NB4 (cell line): Measurements from ENCODE around the gene KCTD5.
"Not testable (repeated sequence)": the region's sequence is repeated elsewhere in the genome, so short reads cannot be mapped to it uniquely, and the experiment has no call there.

Experiments
- DNase-seq: peaks from one replicate; pipeline ENCODE4 v3.0.0; 2010; ENCODE audit warnings: low read depth
- H3K4me3 ChIP-seq: one replicate; pipeline ENCODE4 v1.5.1; 2011; ENCODE audit warnings: mild to moderate bottlenecking, low read depth, low read length, moderate library complexity
- CTCF ChIP-seq: IDR thresholded peaks from one replicate; pipeline ENCODE4 v1.5.1; 2012; ENCODE audit warnings: low read depth, low read length
- MAX ChIP-seq: IDR thresholded peaks from 2 replicates; pipeline ENCODE4 v1.6.1; 2011; ENCODE audit warnings: low read depth, low read length
- MYC ChIP-seq: IDR thresholded peaks from 2 replicates; pipeline ENCODE4 v1.6.1; 2011; ENCODE audit warnings: low read depth, low read length
- POLR2A ChIP-seq: IDR thresholded peaks from 2 replicates; pipeline ENCODE4 v1.6.1; 2011; ENCODE audit warnings: mild to moderate bottlenecking; ENCODE audit not compliant: insufficient read length; ENCODE audit errors: extremely low read depth

KCTD5 gene

GRCh38 chr16:2686912-2687507, 4.7 kb downstream of the KCTD5 start:
- no peak overlapping the region for H3K4me3 ChIP-seq
- TF ChIP-seq CTCF (no peak), MAX (peak; percentile 25; the same call in 1 of the 2 replicates)
- peak; percentile 88 for DNase-seq

GRCh38 chr16:2687531-2688308, 5.4 kb downstream of the KCTD5 start:
- TF ChIP-seq MAX (no peak), MYC (no peak), POLR2A (no peak), CTCF (no peak)
- H3K4me3 ChIP-seq: no peak overlapping the region
- no peak for DNase-seq

GRCh38 chr16:2689422-2689821, 7.1 kb downstream of the KCTD5 start:
- not testable (repeated sequence) for DNase-seq, H3K4me3 ChIP-seq

- TF ChIP-seq MYC (no peak), MAX (no peak), CTCF (no peak), POLR2A (no peak)
- H3K4me3 ChIP-seq: no peak overlapping the region
- DNase-seq: no peak
Measured at GRCh38 chr16:2689968-2690801, 7.9 kb downstream of the KCTD5 start.

GRCh38 chr16:2690852-2691251, 8.5 kb downstream of the KCTD5 start:
- no peak for TF ChIP-seq MAX
- no peak for DNase-seq
- H3K4me3 ChIP-seq: no peak overlapping the region

GRCh38 chr16:2691491-2692248, 9.3 kb downstream of the KCTD5 start:
- no peak for TF ChIP-seq CTCF
- TF ChIP-seq MAX: no peak
- TF ChIP-seq MYC: no peak
- TF ChIP-seq POLR2A: no peak
- no peak overlapping the region for H3K4me3 ChIP-seq
- no peak for DNase-seq
